ENCODE data around the gene NUDCD3.
"Not testable (repeated sequence)": the region's sequence is repeated elsewhere in the genome, so short reads cannot be mapped to it uniquely, and the experiment has no call there.

Gene NUDCD3

GRCh38 chr7:44431091-44431608 is 59.3 kb downstream of the NUDCD3 start:
- DNase-seq (ENCODE audit: extremely low spot score) = peak; percentile 26
- CTCF ChIA-PET = no interaction called here
- TF ChIP-seq FOXK2 (IDR thresholded peaks at IDR 0.05) (no peak), ELF4 (IDR thresholded peaks at IDR 0.05) (no peak), SUZ12 (IDR thresholded peaks at IDR 0.05) (no peak), NFRKB (IDR thresholded peaks at IDR 0.05) (no peak), HDGF (IDR thresholded peaks at IDR 0.05; ENCODE audit: borderline replicate concordance) (no peak), FOXM1 (IDR thresholded peaks at IDR 0.05; ENCODE audit: borderline replicate concordance) (no peak), FOXA1 (IDR thresholded peaks at IDR 0.05) (no peak), L3MBTL2 (conservative IDR thresholded peaks at IDR 0.05) (no peak), LEF1 (IDR thresholded peaks at IDR 0.05; ENCODE audit: borderline replicate concordance) (no peak), CTBP1 (IDR thresholded peaks at IDR 0.05; ENCODE audit: borderline replicate concordance) (no peak), ZNF384 (IDR thresholded peaks at IDR 0.05) (no peak)
- POLR2A ChIA-PET = no interaction called here

GRCh38 chr7:44430054-44430453 is 60.4 kb downstream of the NUDCD3 start:
- DNase-seq (ENCODE audit: extremely low spot score) = no peak
- ChIA-PET POLR2A (no interaction called here), CTCF (interaction anchor here (0.5 kb wide), 1 partner anchor 83 kb away, joined by 3 read pairs; no protein-coding TSS in a partner anchor)
- no peak for TF ChIP-seq PKNOX1 (IDR thresholded peaks at IDR 0.05)
- TF ChIP-seq TARDBP (IDR thresholded peaks at IDR 0.05) = no peak
- no peak for TF ChIP-seq SUZ12 (IDR thresholded peaks at IDR 0.05)
- TF ChIP-seq ELF4 (IDR thresholded peaks at IDR 0.05) = no peak
- no peak for TF ChIP-seq LEF1 (IDR thresholded peaks at IDR 0.05; ENCODE audit: borderline replicate concordance)
- no peak for TF ChIP-seq FOXM1 (IDR thresholded peaks at IDR 0.05; ENCODE audit: borderline replicate concordance)
- no peak for TF ChIP-seq L3MBTL2 (conservative IDR thresholded peaks at IDR 0.05)

- CTCF ChIA-PET; DNase-seq (ENCODE audit: extremely low spot score); POLR2A ChIA-PET: not testable (repeated sequence)
These were observed 65.7 kb downstream of the NUDCD3 start for GRCh38 chr7:44424762-44425161.

GRCh38 chr7:44416941-44417340 is 73.5 kb downstream of the NUDCD3 start:
- POLR2A ChIA-PET = no interaction called here
- CTCF ChIA-PET = no interaction called here
- no peak for TF ChIP-seq NFRKB (IDR thresholded peaks at IDR 0.05)
- no peak for TF ChIP-seq ARNT (IDR thresholded peaks at IDR 0.05)
- TF ChIP-seq FOXA1 (IDR thresholded peaks at IDR 0.05) = no peak
- TF ChIP-seq FOXM1 (IDR thresholded peaks at IDR 0.05; ENCODE audit: borderline replicate concordance) = no peak
- no peak for TF ChIP-seq HDGF (IDR thresholded peaks at IDR 0.05; ENCODE audit: borderline replicate concordance)
- no peak for TF ChIP-seq CTBP1 (IDR thresholded peaks at IDR 0.05; ENCODE audit: borderline replicate concordance)
- no peak for TF ChIP-seq L3MBTL2 (conservative IDR thresholded peaks at IDR 0.05)
- no peak for TF ChIP-seq LEF1 (IDR thresholded peaks at IDR 0.05; ENCODE audit: borderline replicate concordance)
- TF ChIP-seq TARDBP (IDR thresholded peaks at IDR 0.05) = no peak
- no peak for TF ChIP-seq BHLHE40 (IDR thresholded peaks at IDR 0.05; ENCODE audit: borderline replicate concordance)
- no peak for TF ChIP-seq ELF4 (IDR thresholded peaks at IDR 0.05)
- TF ChIP-seq PKNOX1 (IDR thresholded peaks at IDR 0.05) = no peak
- TF ChIP-seq FOXK2 (IDR thresholded peaks at IDR 0.05) = no peak
- no peak for TF ChIP-seq ZNF384 (IDR thresholded peaks at IDR 0.05)
- TF ChIP-seq SP1 (IDR thresholded peaks at IDR 0.05) = no peak
- TF ChIP-seq SUZ12 (IDR thresholded peaks at IDR 0.05) = no peak
- DNase-seq (ENCODE audit: extremely low spot score) = no peak

GRCh38 chr7:44415510-44415909 is 74.9 kb downstream of the NUDCD3 start:
- ChIA-PET POLR2A (no interaction called here), CTCF (no interaction called here)
- TF ChIP-seq FOXM1 (IDR thresholded peaks at IDR 0.05; ENCODE audit: borderline replicate concordance) (no peak), ZNF384 (IDR thresholded peaks at IDR 0.05) (no peak)
- no peak for DNase-seq (ENCODE audit: extremely low spot score)

GRCh38 chr7:44415047-44415446 is 75.4 kb downstream of the NUDCD3 start:
- DNase-seq (ENCODE audit: extremely low spot score) = no peak
- POLR2A ChIA-PET = no interaction called here
- TF ChIP-seq PKNOX1 (IDR thresholded peaks at IDR 0.05) = no peak
- no peak for TF ChIP-seq SP1 (IDR thresholded peaks at IDR 0.05)
- no peak for TF ChIP-seq SUZ12 (IDR thresholded peaks at IDR 0.05)
- TF ChIP-seq FOXK2 (IDR thresholded peaks at IDR 0.05) = no peak
- no peak for TF ChIP-seq ZNF384 (IDR thresholded peaks at IDR 0.05)
- no peak for TF ChIP-seq HDGF (IDR thresholded peaks at IDR 0.05; ENCODE audit: borderline replicate concordance)
- CTCF ChIA-PET = no interaction called here

GRCh38 chr7:44411306-44411705 is 79.2 kb downstream of the NUDCD3 start:
- TF ChIP-seq TARDBP (IDR thresholded peaks at IDR 0.05) (no peak), BHLHE40 (IDR thresholded peaks at IDR 0.05; ENCODE audit: borderline replicate concordance) (no peak), SP1 (IDR thresholded peaks at IDR 0.05) (no peak), ELF4 (IDR thresholded peaks at IDR 0.05) (no peak), FOXA1 (IDR thresholded peaks at IDR 0.05) (no peak), HDGF (IDR thresholded peaks at IDR 0.05; ENCODE audit: borderline replicate concordance) (no peak), NFRKB (IDR thresholded peaks at IDR 0.05) (no peak), CTBP1 (IDR thresholded peaks at IDR 0.05; ENCODE audit: borderline replicate concordance) (no peak), PKNOX1 (IDR thresholded peaks at IDR 0.05) (no peak), SUZ12 (IDR thresholded peaks at IDR 0.05) (no peak), FOXM1 (IDR thresholded peaks at IDR 0.05; ENCODE audit: borderline replicate concordance) (no peak), LEF1 (IDR thresholded peaks at IDR 0.05; ENCODE audit: borderline replicate concordance) (no peak), L3MBTL2 (conservative IDR thresholded peaks at IDR 0.05) (no peak), ARNT (IDR thresholded peaks at IDR 0.05) (no peak), ZNF384 (IDR thresholded peaks at IDR 0.05) (no peak), FOXK2 (IDR thresholded peaks at IDR 0.05) (no peak)
- ChIA-PET POLR2A (no interaction called here), CTCF (no interaction called here)
- no peak for DNase-seq (ENCODE audit: extremely low spot score)

Measured in HEK293T (cell line).